ENCODE data around the gene ABCA7. TPM values are rescaled to one million over a fixed set of nuclear protein-coding genes. Genes with fewer than 3 reads are reported as not detected.

Gene ABCA7
- total and polyA plus RNA-seq, 2 of the 13 experiments (the other 11 are each of a cell fraction or from before 2014, with no cell fraction given): 4.4 to 32.4 TPM

DNA sequence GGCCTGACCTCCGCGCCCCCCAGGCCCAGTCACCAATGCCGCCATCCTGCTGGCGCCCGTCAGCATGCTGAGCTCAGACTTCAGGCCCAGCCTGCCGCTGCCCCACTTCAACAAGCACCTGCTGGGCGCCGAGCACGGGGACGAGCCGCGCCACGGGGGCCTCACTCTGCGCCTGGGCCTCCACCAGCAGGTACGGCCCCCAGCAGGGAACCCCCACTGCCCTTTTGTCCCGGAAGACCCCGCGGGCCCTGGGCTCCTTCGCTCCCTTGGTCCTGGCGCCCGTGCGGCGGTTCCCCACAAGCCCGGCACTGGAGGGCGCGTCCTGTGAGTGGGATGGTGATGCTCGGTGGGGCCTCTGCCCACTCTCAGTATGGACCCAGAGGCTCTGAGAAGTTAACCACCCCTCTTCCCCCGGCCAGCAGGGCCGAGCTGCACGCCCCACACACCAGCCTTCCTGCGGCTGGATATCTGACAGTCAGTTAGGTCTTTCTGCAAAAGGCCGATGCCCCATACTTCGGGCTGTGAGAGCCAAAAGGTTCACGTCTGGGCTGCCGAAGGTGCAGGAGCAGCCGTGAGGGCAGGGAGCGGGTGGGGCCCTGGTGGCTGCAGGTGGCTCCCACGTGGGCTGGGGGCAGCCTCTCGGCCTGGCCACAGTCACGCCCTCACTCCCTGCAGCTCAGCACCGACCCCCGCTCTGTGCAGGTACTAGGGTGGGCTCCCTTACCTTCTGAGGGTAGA is 47.8 kb upstream of the ABCA7 start (continued):
- TF ChIP-seq, protein P1, sequence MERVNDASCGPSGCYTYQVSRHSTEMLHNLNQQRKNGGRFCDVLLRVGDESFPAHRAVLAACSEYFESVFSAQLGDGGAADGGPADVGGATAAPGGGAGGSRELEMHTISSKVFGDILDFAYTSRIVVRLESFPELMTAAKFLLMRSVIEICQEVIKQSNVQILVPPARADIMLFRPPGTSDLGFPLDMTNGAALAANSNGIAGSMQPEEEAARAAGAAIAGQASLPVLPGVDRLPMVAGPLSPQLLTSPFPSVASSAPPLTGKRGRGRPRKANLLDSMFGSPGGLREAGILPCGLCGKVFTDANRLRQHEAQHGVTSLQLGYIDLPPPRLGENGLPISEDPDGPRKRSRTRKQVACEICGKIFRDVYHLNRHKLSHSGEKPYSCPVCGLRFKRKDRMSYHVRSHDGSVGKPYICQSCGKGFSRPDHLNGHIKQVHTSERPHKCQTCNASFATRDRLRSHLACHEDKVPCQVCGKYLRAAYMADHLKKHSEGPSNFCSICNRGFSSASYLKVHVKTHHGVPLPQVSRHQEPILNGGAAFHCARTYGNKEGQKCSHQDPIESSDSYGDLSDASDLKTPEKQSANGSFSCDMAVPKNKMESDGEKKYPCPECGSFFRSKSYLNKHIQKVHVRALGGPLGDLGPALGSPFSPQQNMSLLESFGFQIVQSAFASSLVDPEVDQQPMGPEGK (CRISPR knock-in tag; IDR thresholded peaks at IDR 0.05): peak; percentile 47; the same call in 1 of the 2 replicates
- TF ChIP-seq NRL (CRISPR knock-in tag; IDR thresholded peaks at IDR 0.05; ENCODE audit: borderline replicate concordance) (peak; percentile 25; the same call in 1 of the 2 replicates), SP1 (IDR thresholded peaks at IDR 0.05) (no peak), SP1 (CRISPR knock-in tag; IDR thresholded peaks at IDR 0.05) (0 out of 2 replicates have a peak, but pooled peaks have one; percentile 10), ZNF143 (CRISPR knock-in tag; IDR thresholded peaks at IDR 0.05) (no peak), TBX3 (IDR thresholded peaks at IDR 0.05; ENCODE audit: borderline replicate concordance) (no peak), ZNF17 (CRISPR knock-in tag; IDR thresholded peaks at IDR 0.05) (no peak), GATAD2A (CRISPR knock-in tag; IDR thresholded peaks at IDR 0.05) (no peak), ZBTB42 (CRISPR knock-in tag; IDR thresholded peaks at IDR 0.05) (no peak), ZNF343 (CRISPR knock-in tag; IDR thresholded peaks at IDR 0.05) (no peak), ZNF737 (CRISPR knock-in tag; IDR thresholded peaks at IDR 0.05; ENCODE audit: borderline replicate concordance) (no peak), NFIB (CRISPR knock-in tag; IDR thresholded peaks at IDR 0.05; ENCODE audit: borderline replicate concordance) (no peak), ZNF781 (CRISPR knock-in tag; IDR thresholded peaks at IDR 0.05; ENCODE audit: borderline replicate concordance, not compliant biosample characterization) (no peak), CENPT (CRISPR knock-in tag; IDR thresholded peaks at IDR 0.05; ENCODE audit: low read depth) (no peak), FOXO1 (CRISPR knock-in tag; IDR thresholded peaks at IDR 0.05) (no peak)
- TF ChIP-seq, protein P2, sequence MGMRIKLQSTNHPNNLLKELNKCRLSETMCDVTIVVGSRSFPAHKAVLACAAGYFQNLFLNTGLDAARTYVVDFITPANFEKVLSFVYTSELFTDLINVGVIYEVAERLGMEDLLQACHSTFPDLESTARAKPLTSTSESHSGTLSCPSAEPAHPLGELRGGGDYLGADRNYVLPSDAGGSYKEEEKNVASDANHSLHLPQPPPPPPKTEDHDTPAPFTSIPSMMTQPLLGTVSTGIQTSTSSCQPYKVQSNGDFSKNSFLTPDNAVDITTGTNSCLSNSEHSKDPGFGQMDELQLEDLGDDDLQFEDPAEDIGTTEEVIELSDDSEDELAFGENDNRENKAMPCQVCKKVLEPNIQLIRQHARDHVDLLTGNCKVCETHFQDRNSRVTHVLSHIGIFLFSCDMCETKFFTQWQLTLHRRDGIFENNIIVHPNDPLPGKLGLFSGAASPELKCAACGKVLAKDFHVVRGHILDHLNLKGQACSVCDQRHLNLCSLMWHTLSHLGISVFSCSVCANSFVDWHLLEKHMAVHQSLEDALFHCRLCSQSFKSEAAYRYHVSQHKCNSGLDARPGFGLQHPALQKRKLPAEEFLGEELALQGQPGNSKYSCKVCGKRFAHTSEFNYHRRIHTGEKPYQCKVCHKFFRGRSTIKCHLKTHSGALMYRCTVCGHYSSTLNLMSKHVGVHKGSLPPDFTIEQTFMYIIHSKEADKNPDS (CRISPR knock-in tag; IDR thresholded peaks at IDR 0.05): no peak
- TF ChIP-seq, protein P3, sequence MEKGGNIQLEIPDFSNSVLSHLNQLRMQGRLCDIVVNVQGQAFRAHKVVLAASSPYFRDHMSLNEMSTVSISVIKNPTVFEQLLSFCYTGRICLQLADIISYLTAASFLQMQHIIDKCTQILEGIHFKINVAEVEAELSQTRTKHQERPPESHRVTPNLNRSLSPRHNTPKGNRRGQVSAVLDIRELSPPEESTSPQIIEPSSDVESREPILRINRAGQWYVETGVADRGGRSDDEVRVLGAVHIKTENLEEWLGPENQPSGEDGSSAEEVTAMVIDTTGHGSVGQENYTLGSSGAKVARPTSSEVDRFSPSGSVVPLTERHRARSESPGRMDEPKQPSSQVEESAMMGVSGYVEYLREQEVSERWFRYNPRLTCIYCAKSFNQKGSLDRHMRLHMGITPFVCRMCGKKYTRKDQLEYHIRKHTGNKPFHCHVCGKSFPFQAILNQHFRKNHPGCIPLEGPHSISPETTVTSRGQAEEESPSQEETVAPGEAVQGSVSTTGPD (CRISPR knock-in tag; IDR thresholded peaks at IDR 0.05): no peak
- TF ChIP-seq, protein P4, sequence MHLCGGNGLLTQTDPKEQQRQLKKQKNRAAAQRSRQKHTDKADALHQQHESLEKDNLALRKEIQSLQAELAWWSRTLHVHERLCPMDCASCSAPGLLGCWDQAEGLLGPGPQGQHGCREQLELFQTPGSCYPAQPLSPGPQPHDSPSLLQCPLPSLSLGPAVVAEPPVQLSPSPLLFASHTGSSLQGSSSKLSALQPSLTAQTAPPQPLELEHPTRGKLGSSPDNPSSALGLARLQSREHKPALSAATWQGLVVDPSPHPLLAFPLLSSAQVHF (CRISPR knock-in tag; IDR thresholded peaks at IDR 0.05): no peak
- TF ChIP-seq, protein P5, sequence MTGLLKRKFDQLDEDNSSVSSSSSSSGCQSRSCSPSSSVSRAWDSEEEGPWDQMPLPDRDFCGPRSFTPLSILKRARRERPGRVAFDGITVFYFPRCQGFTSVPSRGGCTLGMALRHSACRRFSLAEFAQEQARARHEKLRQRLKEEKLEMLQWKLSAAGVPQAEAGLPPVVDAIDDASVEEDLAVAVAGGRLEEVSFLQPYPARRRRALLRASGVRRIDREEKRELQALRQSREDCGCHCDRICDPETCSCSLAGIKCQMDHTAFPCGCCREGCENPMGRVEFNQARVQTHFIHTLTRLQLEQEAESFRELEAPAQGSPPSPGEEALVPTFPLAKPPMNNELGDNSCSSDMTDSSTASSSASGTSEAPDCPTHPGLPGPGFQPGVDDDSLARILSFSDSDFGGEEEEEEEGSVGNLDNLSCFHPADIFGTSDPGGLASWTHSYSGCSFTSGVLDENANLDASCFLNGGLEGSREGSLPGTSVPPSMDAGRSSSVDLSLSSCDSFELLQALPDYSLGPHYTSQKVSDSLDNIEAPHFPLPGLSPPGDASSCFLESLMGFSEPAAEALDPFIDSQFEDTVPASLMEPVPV (CRISPR knock-in tag; IDR thresholded peaks at IDR 0.05): 0 out of 2 replicates have a peak, but pooled peaks have one; percentile 52
- TF ChIP-seq, protein P6, sequence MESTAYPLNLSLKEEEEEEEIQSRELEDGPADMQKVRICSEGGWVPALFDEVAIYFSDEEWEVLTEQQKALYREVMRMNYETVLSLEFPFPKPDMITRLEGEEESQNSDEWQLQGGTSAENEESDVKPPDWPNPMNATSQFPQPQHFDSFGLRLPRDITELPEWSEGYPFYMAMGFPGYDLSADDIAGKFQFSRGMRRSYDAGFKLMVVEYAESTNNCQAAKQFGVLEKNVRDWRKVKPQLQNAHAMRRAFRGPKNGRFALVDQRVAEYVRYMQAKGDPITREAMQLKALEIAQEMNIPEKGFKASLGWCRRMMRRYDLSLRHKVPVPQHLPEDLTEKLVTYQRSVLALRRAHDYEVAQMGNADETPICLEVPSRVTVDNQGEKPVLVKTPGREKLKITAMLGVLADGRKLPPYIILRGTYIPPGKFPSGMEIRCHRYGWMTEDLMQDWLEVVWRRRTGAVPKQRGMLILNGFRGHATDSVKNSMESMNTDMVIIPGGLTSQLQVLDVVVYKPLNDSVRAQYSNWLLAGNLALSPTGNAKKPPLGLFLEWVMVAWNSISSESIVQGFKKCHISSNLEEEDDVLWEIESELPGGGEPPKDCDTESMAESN (CRISPR knock-in tag; conservative IDR thresholded peaks at IDR 0.05): no peak

All from HepG2 (cell line).